SIG-M5 treated with dmso at 0.1 percent for 504 hours (cell line): ENCODE results near the gene TMC2.
A peak's percentile ranks its signal among the peaks of the same experiment; 100 is the strongest.

Source experiments
- DNase-seq: peaks from one replicate; lab custom pipeline; 2025; ENCODE audit not compliant: unreplicated experiment; lab: John Stamatoyannopoulos, UW

Gene TMC2

DNA sequence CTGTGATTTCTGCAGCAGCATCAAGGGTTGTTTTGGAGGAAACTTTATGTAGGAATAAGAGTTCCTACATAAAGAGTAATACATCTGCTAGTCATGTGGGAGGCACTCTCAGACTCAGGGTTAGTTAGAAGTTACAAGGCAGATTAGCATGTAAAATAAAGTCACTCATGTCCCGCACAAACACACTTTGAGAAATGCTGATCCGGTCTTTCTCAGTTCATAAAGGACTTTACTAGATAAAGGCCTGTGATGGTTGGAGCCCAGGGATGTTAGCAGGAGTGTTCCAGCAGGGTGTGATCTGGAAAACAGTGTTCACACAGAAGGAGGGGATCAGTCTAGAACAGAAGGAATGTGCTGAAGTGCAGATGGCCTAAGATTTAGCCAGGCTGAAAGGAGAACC, 83.0 kb downstream of the TMC2 start:
- no peak for DNase-seq

DNA sequence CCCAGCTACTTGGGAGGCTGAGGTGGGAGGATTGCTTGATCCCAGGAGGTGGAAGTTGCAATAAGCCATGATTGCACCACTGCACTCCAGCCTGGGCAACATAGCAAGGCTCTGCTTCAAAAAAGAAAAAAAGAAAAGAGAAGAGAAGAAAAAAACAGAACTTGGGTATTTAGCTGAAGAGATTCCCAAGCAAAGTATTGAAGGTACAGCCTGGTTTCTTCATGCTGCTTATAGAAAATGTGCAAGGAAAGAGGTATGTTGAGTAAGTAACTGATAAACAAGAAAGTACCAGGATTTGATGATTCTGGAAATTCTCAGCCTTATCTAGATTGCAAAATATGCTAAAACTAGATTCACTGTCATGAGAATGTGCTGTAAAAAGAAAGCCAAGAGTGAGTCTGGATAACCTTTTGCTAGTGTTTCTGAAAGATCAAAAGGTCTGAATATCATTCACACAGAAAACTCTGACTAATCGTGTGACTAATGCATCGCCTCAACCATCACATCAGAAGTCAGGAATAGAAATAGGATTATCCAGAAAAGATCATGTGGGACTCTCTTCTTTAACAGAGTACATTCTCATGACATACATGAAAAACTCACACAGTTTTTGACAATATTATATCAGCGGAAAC, 83.7 kb downstream of the TMC2 start:
- DNase-seq = no peak

DNA sequence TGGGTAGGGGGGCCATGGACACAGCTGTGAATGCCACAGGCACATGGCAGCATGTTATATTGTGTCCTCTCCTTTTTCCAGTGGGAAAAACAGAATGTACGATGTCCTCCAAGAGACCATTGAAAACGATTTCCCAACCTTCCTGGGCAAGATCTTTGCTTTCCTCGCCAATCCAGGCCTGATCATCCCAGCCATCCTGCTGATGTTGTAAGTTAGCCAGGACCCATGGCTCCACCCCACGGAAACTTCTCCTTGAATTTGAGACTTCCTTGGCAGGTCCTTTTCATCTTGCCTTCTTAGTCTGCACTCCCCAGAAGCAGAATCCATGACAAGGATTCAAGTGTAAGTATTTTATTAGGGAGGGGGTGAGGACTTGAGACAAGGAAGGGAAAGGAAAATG, 87.8 kb downstream of the TMC2 start:
- no peak for DNase-seq

DNA sequence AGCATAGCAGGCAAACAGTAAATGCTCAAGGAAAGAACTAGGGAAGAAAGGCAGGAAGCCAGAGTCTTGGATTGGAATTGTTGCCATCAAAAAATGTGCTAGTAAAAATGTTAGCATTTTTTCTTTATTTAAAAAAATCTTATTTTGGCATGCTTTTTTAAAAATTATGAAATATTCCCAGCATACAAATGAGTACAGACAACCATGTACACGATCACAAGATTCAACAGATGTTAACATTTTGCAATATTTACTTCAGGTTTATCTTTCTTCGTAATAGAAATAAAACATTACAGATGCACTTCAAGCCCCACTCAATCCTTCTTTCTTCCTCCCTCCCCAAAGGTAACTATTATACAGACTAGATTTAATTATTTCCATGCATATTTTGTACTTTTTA, 88.7 kb downstream of the TMC2 start:
- DNase-seq = no peak

DNA sequence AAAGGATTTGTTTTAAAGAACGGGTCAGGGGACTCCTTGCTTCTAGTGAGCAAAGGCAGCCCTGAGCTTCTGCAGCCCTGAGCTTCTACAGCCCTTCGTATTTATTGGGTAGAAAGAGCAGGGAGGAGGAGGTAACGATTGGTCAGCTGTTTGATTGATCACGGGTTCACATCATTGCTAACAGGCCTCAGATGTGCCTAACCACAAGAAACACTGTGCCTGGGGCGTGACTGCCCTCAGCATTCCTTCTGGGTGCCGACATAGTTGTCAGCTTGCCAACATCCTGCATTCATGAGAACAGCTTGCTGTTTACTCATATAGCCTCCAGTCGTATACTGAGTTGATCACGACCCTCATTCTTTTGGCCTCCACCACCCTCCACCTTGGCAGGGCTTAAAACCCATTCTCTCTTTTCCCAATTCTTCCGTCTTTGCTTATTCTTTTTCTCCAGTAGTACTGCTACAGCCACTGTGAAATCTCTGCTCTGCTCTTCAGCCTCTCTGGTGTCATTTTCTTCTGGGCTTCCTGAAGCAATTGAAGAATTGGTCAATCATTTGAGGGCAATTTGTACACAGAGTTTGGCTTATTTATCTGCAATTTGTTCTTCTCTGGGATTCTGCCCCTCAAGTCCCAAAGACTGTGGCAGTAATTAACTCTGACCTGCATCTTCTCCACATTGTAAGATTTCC, 90.6 kb downstream of the TMC2 start:
- DNase-seq = no peak

DNA sequence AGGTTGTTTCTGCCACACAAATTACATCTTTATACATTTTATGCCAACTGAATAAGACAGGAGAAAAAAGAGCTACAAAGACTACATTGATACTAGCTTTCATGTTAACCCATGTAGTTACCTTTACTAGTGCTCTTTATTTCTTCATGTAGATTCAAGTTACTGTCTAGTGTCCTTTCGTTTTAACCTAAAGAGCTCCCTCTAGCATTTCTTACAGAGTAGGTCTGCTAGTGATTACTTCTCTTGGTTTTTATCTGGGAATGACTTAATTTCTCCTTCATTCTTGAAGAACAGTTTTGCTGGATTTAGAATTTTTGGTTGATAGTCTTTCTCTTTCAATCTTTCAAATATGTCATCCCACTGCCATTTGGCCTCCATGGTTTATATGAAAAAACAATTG, 94.9 kb downstream of the TMC2 start:
- peak; percentile 6 for DNase-seq

DNA sequence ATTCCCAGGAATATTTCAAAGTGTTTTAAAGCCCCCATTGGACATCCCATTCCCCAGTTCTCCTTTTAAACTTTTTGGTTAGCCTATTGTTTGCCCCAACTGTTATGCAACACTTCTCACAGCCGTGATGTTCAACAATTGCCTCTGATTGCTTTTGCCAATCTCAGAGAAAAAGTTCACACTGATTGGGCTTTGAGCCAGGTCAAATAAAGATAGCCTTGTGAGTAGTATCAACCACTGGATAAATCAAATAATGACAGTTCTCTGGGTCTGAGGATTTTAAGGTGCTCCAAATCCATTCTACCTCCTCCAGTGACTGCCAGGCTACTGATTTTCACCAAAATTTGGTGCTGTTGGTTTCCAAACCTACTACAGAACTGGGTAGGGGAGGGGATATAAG, 97.0 kb downstream of the TMC2 start:
- no peak for DNase-seq

DNA sequence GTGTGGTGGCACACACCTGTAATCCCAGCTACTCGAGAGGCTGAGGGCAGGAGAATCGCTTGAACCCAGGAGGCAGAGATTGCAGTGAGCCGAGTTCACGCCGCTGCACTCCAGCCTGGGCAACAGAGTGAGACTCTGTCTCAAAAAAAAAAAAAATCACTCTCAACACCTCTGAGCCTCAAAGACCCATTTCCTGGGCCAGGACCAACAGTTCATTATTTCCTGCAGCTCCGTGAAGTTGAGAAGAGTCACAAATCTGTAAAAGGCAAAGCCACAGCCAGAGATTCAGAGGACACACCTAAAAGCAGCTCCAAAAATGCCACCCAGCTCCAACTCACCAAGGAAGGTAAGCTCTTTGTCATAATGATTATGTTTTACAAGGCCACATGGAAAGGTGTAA, 100.9 kb downstream of the TMC2 start:
- no peak for DNase-seq

DNA sequence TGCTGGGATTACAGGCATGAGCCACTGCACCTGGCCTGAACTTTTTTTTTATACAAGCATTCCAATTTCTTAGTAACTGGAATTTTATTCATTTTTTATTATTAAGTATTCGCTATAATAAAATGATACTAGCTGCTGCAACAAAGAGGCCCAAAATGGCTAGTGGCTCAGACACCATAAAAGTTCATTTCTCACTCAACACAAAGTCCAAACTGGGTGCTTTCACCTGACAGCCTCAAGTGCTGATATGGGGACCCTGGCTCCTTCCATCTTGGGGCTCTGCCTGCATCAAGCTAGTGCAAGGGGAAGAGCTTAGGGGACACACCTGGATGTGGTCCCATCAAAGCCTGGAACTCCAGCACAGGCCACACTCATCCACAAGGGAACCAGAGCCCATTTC, 103.9 kb downstream of the TMC2 start:
- no peak for DNase-seq

DNA sequence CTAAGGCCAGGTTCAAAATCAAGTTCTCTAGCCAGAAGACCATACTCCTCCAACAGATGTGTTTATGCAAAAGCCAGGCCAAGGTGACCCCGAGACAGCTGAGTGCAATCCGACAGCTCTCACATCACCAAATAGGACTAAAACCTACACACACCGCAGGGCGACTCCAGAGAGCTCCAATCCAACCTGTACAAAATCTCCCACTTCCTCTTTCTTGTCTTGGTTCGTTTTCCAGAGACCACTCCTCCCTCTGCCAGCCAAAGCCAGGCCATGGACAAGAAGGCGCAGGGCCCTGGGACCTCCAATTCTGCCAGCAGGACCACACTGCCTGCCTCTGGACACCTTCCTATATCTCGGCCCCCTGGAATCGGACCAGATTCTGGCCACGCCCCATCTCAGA, 104.5 kb downstream of the TMC2 start:
- no peak for DNase-seq

DNA sequence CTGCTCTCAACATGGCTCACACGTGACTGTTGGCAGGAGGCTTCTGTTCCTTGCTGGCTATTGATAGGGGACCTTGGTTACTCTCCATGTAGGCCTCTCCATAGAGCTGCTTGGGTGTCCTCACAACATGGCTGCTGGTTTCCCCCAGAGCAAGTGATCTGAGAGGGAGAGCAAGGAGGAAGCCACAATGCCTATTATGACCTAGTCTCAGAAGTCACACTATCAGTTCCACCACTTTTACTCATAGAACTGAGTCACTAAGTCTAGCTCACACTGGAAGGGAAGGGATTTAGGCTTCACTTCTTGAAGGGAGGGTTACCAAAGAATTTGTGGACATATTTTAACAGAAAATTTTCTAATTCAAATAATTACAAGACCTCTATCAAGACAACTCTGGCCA, 107.3 kb downstream of the TMC2 start:
- DNase-seq = no peak

DNA sequence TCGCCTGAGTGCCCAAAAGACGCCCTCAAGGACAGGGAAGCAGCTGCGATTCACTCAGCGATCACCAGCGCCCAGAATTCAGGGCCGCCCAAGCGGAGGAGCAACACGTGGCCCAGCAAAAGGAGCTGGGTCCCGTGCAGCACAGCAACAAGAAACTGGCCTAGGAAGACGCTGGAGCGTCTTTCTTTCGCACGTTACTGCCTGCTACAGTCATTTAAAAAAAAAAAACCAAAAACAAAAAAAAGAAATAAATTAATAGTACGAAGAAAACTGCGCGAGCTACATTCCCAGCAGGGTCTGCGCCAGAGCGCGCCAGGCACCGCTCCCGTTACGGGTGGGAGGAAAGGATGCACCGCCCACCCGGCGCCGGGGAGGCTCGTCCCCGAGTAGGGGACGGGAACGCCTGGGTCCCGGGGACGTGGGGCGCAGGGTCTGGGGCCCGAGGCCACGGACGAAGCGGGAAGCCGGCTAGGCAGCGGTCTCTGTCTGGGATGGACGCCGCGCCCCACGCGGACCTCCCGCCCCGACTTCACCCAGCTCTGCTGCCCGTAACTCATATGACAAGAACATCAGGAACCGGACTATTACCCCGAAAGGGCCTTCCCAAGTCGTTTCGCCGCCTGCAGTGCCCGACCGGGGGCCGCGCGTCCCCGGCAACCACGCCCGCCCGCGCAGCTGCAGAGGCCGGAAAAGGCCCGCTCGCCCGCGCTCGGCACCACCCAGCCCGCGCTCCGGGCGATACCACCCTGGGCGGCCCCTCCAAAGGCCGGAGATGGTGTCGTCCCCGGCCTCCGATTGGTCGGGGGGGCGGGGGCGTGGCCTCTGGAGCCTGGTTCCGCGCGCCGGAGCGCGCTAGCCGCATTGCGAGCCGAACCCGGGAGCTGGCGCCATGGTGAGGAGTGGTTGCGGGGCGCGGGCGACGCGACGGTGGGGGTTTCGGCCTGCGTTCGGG, 115.7 kb downstream of the TMC2 start, which contains the start of gene NOP56:
Gene NOP56 (plus strand): TSS at position 861 of the 952 bp plus-strand sequence. CDS start 29 bp downstream, at position 890.
- peak; percentile 88 for DNase-seq

DNA sequence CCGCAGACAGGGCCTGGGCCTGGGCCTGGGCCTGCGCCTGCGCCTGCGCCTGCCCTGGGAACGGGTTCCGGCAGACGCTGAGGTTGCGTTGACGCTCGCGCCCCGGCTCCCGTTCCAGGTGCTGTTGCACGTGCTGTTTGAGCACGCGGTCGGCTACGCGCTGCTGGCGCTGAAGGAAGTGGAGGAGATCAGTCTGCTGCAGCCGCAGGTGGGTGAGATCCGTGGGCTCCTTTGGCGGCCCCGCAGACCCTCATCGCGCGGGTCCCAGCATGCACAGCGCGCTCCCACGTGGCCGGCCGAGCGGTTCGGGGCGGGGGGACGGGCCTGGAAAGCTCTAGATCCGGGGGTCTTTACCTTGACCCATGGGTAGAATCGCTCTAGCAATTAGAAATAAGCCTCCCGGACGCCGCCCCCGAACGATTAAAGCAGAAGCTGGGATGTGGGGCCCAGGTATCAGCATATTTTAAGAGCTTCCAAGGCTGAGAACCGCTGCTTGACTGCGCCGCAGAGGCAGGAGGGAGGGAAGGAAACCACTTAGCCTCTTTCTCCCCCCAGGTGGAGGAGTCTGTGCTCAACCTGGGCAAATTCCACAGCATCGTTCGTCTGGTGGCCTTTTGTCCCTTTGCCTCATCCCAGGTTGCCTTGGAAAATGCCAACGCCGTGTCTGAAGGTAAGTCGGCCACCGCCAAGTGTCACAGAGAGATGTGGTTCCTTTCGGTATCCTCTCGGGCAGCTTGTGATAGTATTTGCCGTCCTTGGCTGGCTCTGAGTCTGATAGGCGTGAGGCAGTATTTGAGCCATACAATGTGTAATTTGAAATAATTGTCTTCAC, 116.6 kb downstream of the TMC2 start:
- no peak for DNase-seq

DNA sequence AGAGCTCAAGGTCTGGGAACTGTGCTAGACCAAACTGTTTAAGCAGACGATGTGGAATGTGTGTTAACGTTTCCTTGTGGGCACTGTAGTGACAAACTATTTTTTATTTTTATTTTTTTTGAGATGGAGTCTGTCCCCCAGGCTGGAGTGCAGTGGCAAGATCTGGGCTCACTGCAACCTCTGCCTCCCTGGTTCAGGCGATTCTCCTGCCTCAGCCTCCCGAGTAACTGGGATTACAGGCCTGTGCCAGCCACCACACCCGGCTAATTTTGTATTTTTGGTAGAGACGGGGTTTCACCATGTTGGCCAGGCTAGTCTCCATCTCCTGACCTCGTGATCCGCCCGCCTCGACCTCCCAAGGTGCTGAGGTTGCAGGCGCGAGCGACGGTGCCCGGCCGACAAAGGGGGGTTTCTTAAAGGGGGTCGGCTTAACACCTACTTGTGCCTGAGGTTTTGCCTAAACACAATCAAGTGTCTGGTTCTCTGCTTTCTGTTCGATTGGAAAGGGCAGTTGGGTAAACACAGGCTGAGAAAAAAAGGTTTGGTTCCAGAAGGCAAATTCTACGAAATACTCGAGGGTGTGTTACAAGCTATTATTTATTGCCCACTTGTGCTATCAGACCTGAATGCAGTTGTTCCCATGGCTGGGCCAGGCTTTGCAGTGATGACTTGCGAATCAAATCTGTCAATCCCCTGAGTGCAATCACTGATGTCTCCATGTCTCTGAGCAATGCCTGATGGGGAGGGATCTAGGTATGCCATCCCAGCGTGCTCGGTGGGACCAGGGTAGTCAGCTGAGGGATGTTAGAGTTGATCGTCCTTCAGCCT, 117.4 kb downstream of the TMC2 start:
- no peak for DNase-seq

DNA sequence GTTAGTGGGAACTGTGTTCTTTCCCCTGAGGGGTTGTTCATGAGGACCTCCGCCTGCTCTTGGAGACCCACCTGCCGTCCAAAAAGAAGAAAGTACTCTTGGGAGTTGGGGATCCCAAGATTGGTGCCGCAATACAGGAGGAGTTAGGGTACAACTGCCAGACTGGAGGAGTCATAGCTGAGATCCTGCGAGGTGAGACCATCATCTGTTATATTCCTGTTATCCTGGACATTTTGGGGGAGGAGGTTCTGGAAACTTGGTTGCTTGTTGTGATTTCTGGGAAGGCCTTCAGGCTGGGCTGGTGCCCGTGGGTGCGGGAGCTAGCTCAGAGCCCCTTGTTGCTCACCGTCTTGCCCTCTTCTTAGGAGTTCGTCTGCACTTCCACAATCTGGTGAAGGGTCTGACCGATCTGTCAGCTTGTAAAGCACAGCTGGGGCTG, 118.0 kb downstream of the TMC2 start:
- DNase-seq = no peak

DNA sequence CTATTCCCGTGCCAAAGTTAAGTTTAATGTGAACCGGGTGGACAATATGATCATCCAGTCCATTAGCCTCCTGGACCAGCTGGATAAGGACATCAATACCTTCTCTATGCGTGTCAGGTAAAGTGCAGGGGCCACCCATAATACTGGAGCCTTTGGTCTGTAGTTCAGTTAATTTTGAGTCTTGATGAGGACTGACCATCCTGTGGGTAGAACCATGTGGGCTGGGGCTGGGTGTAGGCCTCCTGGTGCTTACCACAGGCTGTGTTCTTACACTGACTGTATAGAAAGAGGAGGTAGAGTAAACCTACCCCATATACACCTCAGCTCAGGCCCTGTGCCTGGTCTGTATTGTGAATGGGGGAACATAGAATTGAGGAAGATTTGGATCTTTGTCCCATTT, 118.5 kb downstream of the TMC2 start:
- DNase-seq = no peak

DNA sequence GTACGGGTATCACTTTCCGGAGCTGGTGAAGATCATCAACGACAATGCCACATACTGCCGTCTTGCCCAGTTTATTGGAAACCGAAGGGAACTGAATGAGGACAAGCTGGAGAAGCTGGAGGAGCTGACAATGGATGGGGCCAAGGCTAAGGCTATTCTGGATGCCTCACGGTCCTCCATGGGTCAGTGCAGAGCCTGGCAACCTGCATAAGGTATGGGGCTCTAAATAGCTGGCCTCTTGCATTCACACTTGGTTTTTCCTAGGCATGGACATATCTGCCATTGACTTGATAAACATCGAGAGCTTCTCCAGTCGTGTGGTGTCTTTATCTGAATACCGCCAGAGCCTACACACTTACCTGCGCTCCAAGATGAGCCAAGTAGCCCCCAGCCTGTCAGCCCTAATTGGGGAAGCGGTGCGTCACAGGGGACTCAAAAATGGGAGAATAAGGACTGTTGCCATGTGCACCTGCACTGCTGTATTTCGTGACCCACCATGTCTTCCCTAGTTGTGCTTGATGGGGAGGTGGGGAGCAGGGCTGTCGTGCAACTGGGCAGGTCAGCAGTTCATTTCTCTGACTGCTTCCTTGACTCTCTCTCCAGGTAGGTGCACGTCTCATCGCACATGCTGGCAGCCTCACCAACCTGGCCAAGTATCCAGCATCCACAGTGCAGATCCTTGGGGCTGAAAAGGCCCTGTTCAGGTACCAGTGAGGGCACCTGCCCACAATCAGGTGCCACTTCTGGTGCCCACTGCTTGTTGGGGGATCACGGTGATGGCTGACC, 119.2 kb downstream of the TMC2 start:
- DNase-seq = no peak

DNA sequence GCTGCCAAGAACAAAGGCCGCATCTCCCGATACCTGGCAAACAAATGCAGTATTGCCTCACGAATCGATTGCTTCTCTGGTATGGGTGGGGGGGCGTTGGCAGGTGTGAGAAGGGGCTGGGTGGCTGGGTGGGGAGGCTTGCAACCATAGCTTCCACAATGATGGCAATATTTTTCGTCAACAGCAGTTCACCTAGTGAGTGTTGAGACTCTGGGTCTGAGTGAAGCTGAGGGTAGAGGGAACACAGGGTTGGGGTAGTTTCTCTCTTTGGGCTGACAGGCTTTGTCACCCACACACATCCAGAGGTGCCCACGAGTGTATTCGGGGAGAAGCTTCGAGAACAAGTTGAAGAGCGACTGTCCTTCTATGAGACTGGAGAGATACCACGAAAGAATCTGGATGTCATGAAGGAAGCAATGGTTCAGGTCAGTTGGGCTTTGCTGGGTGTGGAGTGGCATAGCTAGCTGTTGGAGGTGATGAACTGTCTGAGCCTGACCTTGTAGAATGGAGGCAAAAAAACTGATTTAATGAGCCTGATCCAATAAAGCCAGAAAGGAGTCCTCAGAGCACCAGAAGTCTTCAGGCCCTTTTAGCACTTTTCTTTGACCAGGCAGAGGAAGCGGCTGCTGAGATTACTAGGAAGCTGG, 120.2 kb downstream of the TMC2 start:
- no peak for DNase-seq

DNA sequence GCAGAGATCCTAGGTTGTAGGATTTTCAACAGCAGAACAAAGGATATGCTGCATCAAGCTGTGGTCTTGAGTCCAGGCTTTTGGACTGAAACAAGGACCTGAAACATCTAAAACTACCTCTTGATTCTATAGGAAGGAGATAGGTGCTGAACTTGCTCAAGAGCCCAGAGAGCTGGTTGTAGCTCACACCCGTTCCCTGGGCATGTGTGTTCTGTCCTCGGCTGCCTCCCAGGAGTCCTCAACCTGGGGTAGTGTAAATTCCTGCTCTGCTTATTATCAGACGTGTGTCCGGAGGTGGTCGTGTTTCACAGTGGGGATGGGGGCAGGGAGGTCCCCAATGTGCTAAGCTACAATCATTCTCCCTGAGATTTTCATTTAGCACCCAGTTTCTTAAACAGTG, 120.9 kb downstream of the TMC2 start:
- DNase-seq = no peak
